Stimulated activated CD8-positive, alpha-beta memory T cell treated with anti-CD3 and anti-CD28 coated beads, Interleukin-7, amount 100 ng/mL, for 1 hour (primary cell): ENCODE results near the gene KEAP1.
"Not testable (repeated sequence)": the region's sequence is repeated elsewhere in the genome, so short reads cannot be mapped to it uniquely, and the experiment has no call there.

Source experiments
- DNase-seq, 2 donors: peaks; one replicate each; pipeline ENCODE4 v3.0.0-alpha.2; 2020; ENCODE audit warnings: low read depth in 2 of 2

The KEAP1 gene

GRCh38 chr19:10503002-10503789 lies at the start of gene KEAP1:
Gene KEAP1, minus strand, starts transcription at chr19:10503356. Its CDS starts 3,323 bp downstream, at chr19:10500033.
- DNase-seq: no peak

- DNase-seq: no peak
Measured at GRCh38 chr19:10552510-10553053, 49.4 kb upstream of the KEAP1 start.

- DNase-seq: no peak
Measured at GRCh38 chr19:10551698-10552301, 48.6 kb upstream of the KEAP1 start.

- not testable (repeated sequence) for DNase-seq
Measured at GRCh38 chr19:10551006-10551405, 47.9 kb upstream of the KEAP1 start.

- no peak for DNase-seq
Measured at GRCh38 chr19:10550336-10550735, 47.2 kb upstream of the KEAP1 start.

- no peak for DNase-seq
Measured at GRCh38 chr19:10549733-10550132, 46.6 kb upstream of the KEAP1 start.

GRCh38 chr19:10548746-10549276 lies 45.7 kb upstream of the KEAP1 start:
- no peak for DNase-seq

- DNase-seq: no peak
Measured at GRCh38 chr19:10546817-10547216, 43.7 kb upstream of the KEAP1 start.

GRCh38 chr19:10544753-10545251 lies 41.6 kb upstream of the KEAP1 start:
- DNase-seq: no peak

GRCh38 chr19:10544242-10544752 lies 41.1 kb upstream of the KEAP1 start:
- DNase-seq: no peak

- peak; percentile 54 to 68 for DNase-seq
Measured at GRCh38 chr19:10543420-10544241, 40.5 kb upstream of the KEAP1 start, which contains the start of gene ATG4D. Gene ATG4D, plus strand, starts transcription at chr19:10543904. Its CDS starts 187 bp downstream, at chr19:10544091.

GRCh38 chr19:10543059-10543419 lies 39.9 kb upstream of the KEAP1 start:
- no peak for DNase-seq

- DNase-seq: not testable (repeated sequence)
Measured at GRCh38 chr19:10539016-10539415, 35.9 kb upstream of the KEAP1 start.

- no peak for DNase-seq
Measured at GRCh38 chr19:10538204-10538983, 35.2 kb upstream of the KEAP1 start.

GRCh38 chr19:10537668-10538067 lies 34.5 kb upstream of the KEAP1 start:
- no peak for DNase-seq

- DNase-seq: no peak
Measured at GRCh38 chr19:10535613-10536012, 32.5 kb upstream of the KEAP1 start.

- no peak for DNase-seq
Measured at GRCh38 chr19:10533646-10534386, 30.7 kb upstream of the KEAP1 start.

- no peak for DNase-seq
Measured at GRCh38 chr19:10532457-10532856, 29.3 kb upstream of the KEAP1 start.

- DNase-seq: not testable (repeated sequence)
Measured at GRCh38 chr19:10526887-10527286, 23.7 kb upstream of the KEAP1 start.

GRCh38 chr19:10525636-10526035 lies 22.5 kb upstream of the KEAP1 start:
- DNase-seq: no peak
